GF-D8 (cell line): Measurements from ENCODE around the gene TAOK3.
"Not testable (repeated sequence)": the region's sequence is repeated elsewhere in the genome, so short reads cannot be mapped to it uniquely, and the experiment has no call there.

ENCODE experiments used
- DNase-seq: peaks from one replicate; lab custom pipeline; 2025; lab: John Stamatoyannopoulos, UW

TAOK3 gene

GRCh38 chr12:118373616-118374015 lies 909 bp upstream of the TAOK3 start:
- no peak for DNase-seq

- DNase-seq = no peak
These were observed 1.1 kb downstream of the TAOK3 start for GRCh38 chr12:118371321-118372282.

- no peak for DNase-seq
These were observed 2.1 kb downstream of the TAOK3 start for GRCh38 chr12:118370601-118371000.

GRCh38 chr12:118368821-118369220 lies 3.9 kb downstream of the TAOK3 start:
- DNase-seq = peak; percentile 58

- no peak for DNase-seq
These were observed 10.8 kb downstream of the TAOK3 start for GRCh38 chr12:118361889-118362288.

- DNase-seq = no peak
These were observed 11.7 kb downstream of the TAOK3 start for GRCh38 chr12:118361092-118361404.

GRCh38 chr12:118359541-118359915 lies 13.2 kb downstream of the TAOK3 start:
- peak; percentile 80 for DNase-seq

- peak; percentile 68 for DNase-seq
These were observed 13.8 kb downstream of the TAOK3 start for GRCh38 chr12:118358612-118359540.

GRCh38 chr12:118358008-118358359 lies 14.7 kb downstream of the TAOK3 start:
- no peak for DNase-seq

- peak; percentile 87 for DNase-seq
These were observed 15.3 kb downstream of the TAOK3 start for GRCh38 chr12:118357257-118358007.

GRCh38 chr12:118356809-118357256 lies 15.9 kb downstream of the TAOK3 start:
- peak; percentile 83 for DNase-seq

- DNase-seq = no peak
These were observed 16.9 kb downstream of the TAOK3 start for GRCh38 chr12:118355843-118356242.

- no peak for DNase-seq
These were observed 17.8 kb downstream of the TAOK3 start for GRCh38 chr12:118354903-118355302.

- not testable (repeated sequence) for DNase-seq
These were observed 18.2 kb downstream of the TAOK3 start for GRCh38 chr12:118354503-118354902.

GRCh38 chr12:118353721-118354120 lies 19.0 kb downstream of the TAOK3 start:
- DNase-seq = no peak

- DNase-seq = no peak
These were observed 21.7 kb downstream of the TAOK3 start for GRCh38 chr12:118350908-118351559.

GRCh38 chr12:118347916-118348315 lies 24.8 kb downstream of the TAOK3 start:
- no peak for DNase-seq

GRCh38 chr12:118346895-118347294 lies 25.8 kb downstream of the TAOK3 start:
- DNase-seq = no peak

GRCh38 chr12:118345355-118345754 lies 27.4 kb downstream of the TAOK3 start:
- no peak for DNase-seq

GRCh38 chr12:118344829-118345228 lies 27.9 kb downstream of the TAOK3 start:
- no peak for DNase-seq

GRCh38 chr12:118342090-118342489 lies 30.6 kb downstream of the TAOK3 start:
- no peak for DNase-seq
